Keratinocyte (primary cell): Measurements from ENCODE around the gene ADAMTSL1. TPM values are rescaled to one million over a fixed set of nuclear protein-coding genes. Genes with fewer than 3 reads are reported as not detected.

Experiments used
- DNase-seq: peaks from one replicate; pipeline ENCODE4 v3.0.0-alpha.2; 2011; ENCODE audit warnings: low read depth, missing footprints, low spot score
- FAIRE-seq: peaks from 2 replicates; lab custom pipeline; 2011; peaks lifted over from hg19 to GRCh38; lab: Jason Lieb, UNC
- H2AFZ ChIP-seq: 2 replicates; pipeline ENCODE4 v1.6.0; 2012; ENCODE audit warnings: low read length, control low read depth, inconsistent platforms; ENCODE audit not compliant: control insufficient read depth
- H3K27ac ChIP-seq: 2 replicates; pipeline ENCODE4 v1.5.1; 2011; ENCODE audit warnings: low read length; ENCODE audit not compliant: control insufficient read depth, insufficient read depth
- H3K27me3 ChIP-seq: 3 replicates; pipeline ENCODE4 v1.6.0; 2011; ENCODE audit warnings: low read length; ENCODE audit not compliant: control insufficient read depth, insufficient read depth; ENCODE audit errors: extremely low read depth
- H3K36me3 ChIP-seq, 2 experiments: 2 replicates in 1 of 2; 3 replicates in 1 of 2; pipeline ENCODE4 v1.5.1; 2011; ENCODE audit warnings: low read length in 2 of 2, mild to moderate bottlenecking in 1 of 2; ENCODE audit not compliant: control insufficient read depth in 2 of 2, insufficient read depth in 2 of 2; ENCODE audit errors: extremely low read depth in 1 of 2
- H3K4me1 ChIP-seq: 3 replicates; pipeline ENCODE4 v1.5.1; 2011; ENCODE audit warnings: low read length; ENCODE audit not compliant: control insufficient read depth, insufficient read depth; ENCODE audit errors: extremely low read depth
- H3K4me2 ChIP-seq: 3 replicates; pipeline ENCODE4 v1.6.0; 2011; ENCODE audit warnings: low read depth, low read length; ENCODE audit not compliant: control insufficient read depth, insufficient read depth; ENCODE audit errors: extremely low read depth
- H3K4me3 ChIP-seq, 3 experiments: fragments of 200-600 bp in 1 of 3; sonication (generic) in 1 of 3; 2 replicates in 2 of 3; 3 replicates in 1 of 3; pipeline ENCODE4 v1.5.1; 2011 to 2016; ENCODE audit warnings: low read length in 3 of 3, mild to moderate bottlenecking in 3 of 3, control low read depth in 2 of 3, inconsistent platforms in 1 of 3, low read depth in 1 of 3, mixed read lengths in 1 of 3, mixed run types in 1 of 3, moderate library complexity in 1 of 3; ENCODE audit not compliant: control insufficient read depth in 2 of 3, insufficient read depth in 2 of 3; ENCODE audit errors: extremely low read depth in 1 of 3
- H3K79me2 ChIP-seq: 2 replicates; pipeline ENCODE4 v1.6.0; 2012; ENCODE audit warnings: low read length; ENCODE audit not compliant: control insufficient read depth, insufficient read depth
- H3K9ac ChIP-seq: 3 replicates; pipeline ENCODE4 v1.6.0; 2011; ENCODE audit warnings: low read length; ENCODE audit not compliant: control insufficient read depth, insufficient read depth; ENCODE audit errors: extremely low read depth
- H3K9me1 ChIP-seq: 3 replicates; pipeline ENCODE4 v1.6.0; 2011; ENCODE audit warnings: low read length; ENCODE audit not compliant: control insufficient read depth, insufficient read depth; ENCODE audit errors: extremely low read depth
- H3K9me3 ChIP-seq: 2 replicates; pipeline ENCODE4 v1.5.1; 2012; ENCODE audit warnings: low read depth, low read length; ENCODE audit not compliant: control insufficient read depth
- H4K20me1 ChIP-seq: 3 replicates; pipeline ENCODE4 v1.6.0; 2011; ENCODE audit warnings: low read length; ENCODE audit not compliant: control insufficient read depth, insufficient read depth; ENCODE audit errors: extremely low read depth
- EZH2 ChIP-seq: IDR thresholded peaks from one replicate; pipeline ENCODE4 v1.6.1; 2012; ENCODE audit warnings: inconsistent platforms, mild to moderate bottlenecking, low read length, moderate library complexity
- dilution Hi-C: fragments of 300-500 bp; cut with MboI; formaldehyde crosslinking; loops from one replicate; pipeline ENCODE4 v1.7.0; 2020; ENCODE audit warnings: low sequenced_read_pairs; ENCODE audit not compliant: extremely low pct_ligation_motif_present
- polyA plus RNA-seq, 5 experiments: library from polyadenylated mRNA; depleted of rRNA in 3 of 5; stranded (reverse) in 3 of 5; stranded (forward) in 1 of 5; unstranded in 1 of 5; fragments of >200 nt; gene quantifications; 1 replicate in 1 of 5; 2 replicates in 3 of 5; 3 replicates in 1 of 5; pipeline versions ENCODE4 v1.2.1 to v1.2.3, GENCODE V29; 2011 to 2012; ENCODE audit warnings: missing spikeins in 2 of 5, low read depth in 1 of 5, low replicate concordance in 1 of 5
- TF ChIP-seq, protein P1 (sequence below), 3 experiments: IDR thresholded peaks in 1 of 3; conservative IDR thresholded peaks in 1 of 3; optimal IDR thresholded peaks in 1 of 3; 2 replicates in 2 of 3; 3 replicates in 1 of 3; pipeline versions ENCODE3 to v1.5.1; 2011; ENCODE audit warnings: low read length in 3 of 3, mild to moderate bottlenecking in 3 of 3, moderate library complexity in 2 of 3, control low read depth in 1 of 3, inconsistent platforms in 1 of 3; ENCODE audit not compliant: insufficient read depth in 2 of 3; ENCODE audit errors: extremely low read depth in 1 of 3

ADAMTSL1 gene
- polyA plus RNA-seq, 1 donor (not counting 4 experiments of a cell fraction or from before 2014, with no cell fraction given) = 1.1 TPM

DNA sequence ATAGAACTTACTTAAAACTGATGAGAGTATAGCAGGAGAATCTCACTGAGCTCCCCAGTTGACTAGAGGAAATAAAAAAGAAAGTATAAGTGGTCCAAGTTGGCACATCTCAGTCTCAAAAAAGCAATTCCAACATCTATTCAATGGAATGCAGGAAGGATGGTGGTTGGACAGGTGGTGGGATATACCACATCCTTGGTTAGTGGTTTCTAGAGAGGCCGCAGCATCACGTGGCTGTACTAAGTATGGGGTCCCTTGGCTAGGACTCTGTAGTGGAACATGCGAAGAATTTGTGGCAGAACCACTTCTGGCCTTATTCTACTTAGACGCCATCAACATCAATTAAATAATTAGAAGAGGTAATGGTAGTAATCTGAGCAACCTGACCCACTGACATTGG lies 326.6 kb downstream of the ADAMTSL1 start:
- no peaks in the 10 kb centered on the region for H3K36me3 ChIP-seq
- H2AFZ ChIP-seq = no peak overlapping the region
- TF ChIP-seq EZH2 = no peak
- TF ChIP-seq, protein P1, sequence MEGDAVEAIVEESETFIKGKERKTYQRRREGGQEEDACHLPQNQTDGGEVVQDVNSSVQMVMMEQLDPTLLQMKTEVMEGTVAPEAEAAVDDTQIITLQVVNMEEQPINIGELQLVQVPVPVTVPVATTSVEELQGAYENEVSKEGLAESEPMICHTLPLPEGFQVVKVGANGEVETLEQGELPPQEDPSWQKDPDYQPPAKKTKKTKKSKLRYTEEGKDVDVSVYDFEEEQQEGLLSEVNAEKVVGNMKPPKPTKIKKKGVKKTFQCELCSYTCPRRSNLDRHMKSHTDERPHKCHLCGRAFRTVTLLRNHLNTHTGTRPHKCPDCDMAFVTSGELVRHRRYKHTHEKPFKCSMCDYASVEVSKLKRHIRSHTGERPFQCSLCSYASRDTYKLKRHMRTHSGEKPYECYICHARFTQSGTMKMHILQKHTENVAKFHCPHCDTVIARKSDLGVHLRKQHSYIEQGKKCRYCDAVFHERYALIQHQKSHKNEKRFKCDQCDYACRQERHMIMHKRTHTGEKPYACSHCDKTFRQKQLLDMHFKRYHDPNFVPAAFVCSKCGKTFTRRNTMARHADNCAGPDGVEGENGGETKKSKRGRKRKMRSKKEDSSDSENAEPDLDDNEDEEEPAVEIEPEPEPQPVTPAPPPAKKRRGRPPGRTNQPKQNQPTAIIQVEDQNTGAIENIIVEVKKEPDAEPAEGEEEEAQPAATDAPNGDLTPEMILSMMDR (optimal IDR thresholded peaks at IDR 0.05 in 1 of 3, IDR thresholded peaks at IDR 0.05 in 1 of 3, conservative IDR thresholded peaks at IDR 0.05 in 1 of 3; ENCODE audit: extremely low read depth in 1 of 3, insufficient read depth in 2 of 3, low read length in 3 of 3) = no peak
- no peaks in the 10 kb centered on the region for H3K79me2 ChIP-seq
- H3K4me2 ChIP-seq = no peak overlapping the region
- no peak overlapping the region for H3K9ac ChIP-seq
- no peaks in the 10 kb centered on the region for H3K4me1 ChIP-seq
- DNase-seq (no peak), FAIRE-seq (no peak)
- H3K27me3 ChIP-seq = no peaks in the 10 kb centered on the region
- dilution Hi-C loops = no loop called here
- H4K20me1 ChIP-seq = no peaks in the 10 kb centered on the region
- H3K9me3 ChIP-seq = no peaks in the 10 kb centered on the region
- H3K4me3 ChIP-seq = no peak overlapping the region
- no peak overlapping the region for H3K27ac ChIP-seq
- H3K9me1 ChIP-seq = no peaks in the 10 kb centered on the region

DNA sequence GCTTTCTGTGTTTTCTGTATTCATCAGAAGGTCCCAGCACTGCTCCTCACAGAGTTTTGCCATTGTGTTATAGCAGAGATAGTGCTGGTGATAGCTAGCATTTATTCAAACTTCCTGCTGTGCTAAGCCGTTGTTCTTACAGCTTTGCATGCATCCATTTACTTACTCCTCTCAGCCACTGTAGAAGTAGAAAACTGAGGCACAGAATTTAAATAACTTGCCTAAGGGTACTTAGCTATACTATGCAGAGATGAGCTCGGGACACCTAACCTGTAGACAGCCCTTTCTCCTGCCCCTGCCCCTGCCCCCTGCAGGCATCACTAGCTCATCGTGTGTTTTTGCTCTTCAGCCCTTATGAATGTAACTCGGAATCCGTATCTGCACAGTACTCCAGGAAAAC lies 331.4 kb downstream of the ADAMTSL1 start:
- DNase-seq (no peak), FAIRE-seq (no peak)
- Histone ChIP-seq H3K4me2 (no peak overlapping the region), H3K4me3 (no peak overlapping the region), H3K9me3 (no peaks in the 10 kb centered on the region), H2AFZ (no peak overlapping the region), H3K36me3 (no peaks in the 10 kb centered on the region), H3K27ac (no peak overlapping the region), H3K27me3 (no peaks in the 10 kb centered on the region), H3K79me2 (no peaks in the 10 kb centered on the region), H3K9ac (no peak overlapping the region), H4K20me1 (no peaks in the 10 kb centered on the region), H3K4me1 (no peaks in the 10 kb centered on the region), H3K9me1 (no peaks in the 10 kb centered on the region)
- no peak for TF ChIP-seq EZH2
- TF ChIP-seq, protein P1 (optimal IDR thresholded peaks at IDR 0.05 in 1 of 3, IDR thresholded peaks at IDR 0.05 in 1 of 3, conservative IDR thresholded peaks at IDR 0.05 in 1 of 3; ENCODE audit: extremely low read depth in 1 of 3, insufficient read depth in 2 of 3, low read length in 3 of 3) = no peak
- dilution Hi-C loops = no loop called here
